ENCODE measurements around the gene PGA5. TPM values are rescaled to one million over a fixed set of nuclear protein-coding genes. Genes with fewer than 3 reads are reported as not detected.

The PGA5 gene
- total and polyA plus RNA-seq, 9 of the 15 experiments (the other 6 are each of a cell fraction or from before 2014, with no cell fraction given): not detected

- no peak for TF ChIP-seq PRDM10 (IDR thresholded peaks at IDR 0.05; ENCODE audit: partially characterized antibody)
- no peak for TF ChIP-seq E4F1 (CRISPR knock-in tag; IDR thresholded peaks at IDR 0.05; ENCODE audit: borderline replicate concordance)
- no peak for TF ChIP-seq GATAD2B (IDR thresholded peaks at IDR 0.05; ENCODE audit: borderline replicate concordance)
- no peak for TF ChIP-seq RFX7 (CRISPR knock-in tag; IDR thresholded peaks at IDR 0.05)
These were observed 23.8 kb downstream of the PGA5 start (continued) for GRCh38 chr11:61264795-61265194.

GRCh38 chr11:61265357-61265756, 24.4 kb downstream of the PGA5 start:
- intact Hi-C loops (cut with micrococcal nuclease): no loop called here
- no peak for DNase-seq (ENCODE audit: extremely low read depth in 1 of 4, low spot score in 3 of 4)
- ChIA-PET POLR2A (interaction anchor here (1.2 kb wide), 1 partner anchor 9 kb away, joined by 4 read pairs; no protein-coding TSS in a partner anchor), CTCF (ENCODE audit: low intra/inter-chr PET ratio) (no interaction called here)
- no TSS peak for BruUV-seq (replicated peaks)
- H3K36me3 ChIP-seq (ENCODE audit: control insufficient read depth, insufficient read depth, low read length): no peaks in the 10 kb centered on the region
- H2AFZ ChIP-seq (ENCODE audit: low read depth, low read length): no peak overlapping the region
- no peak overlapping the region for H3K4me2 ChIP-seq (ENCODE audit: insufficient read depth, low read length)
- H3K27ac ChIP-seq (ENCODE audit: extremely low read depth, low read depth, low read length): no peak overlapping the region
- no peak for FAIRE-seq
- no peaks in the 10 kb centered on the region for H3K79me2 ChIP-seq (ENCODE audit: control insufficient read depth, insufficient read depth, low read length)
- H3K9me1 ChIP-seq (ENCODE audit: control insufficient read depth, insufficient read depth, low read length): no peaks in the 10 kb centered on the region
- H3K4me1 ChIP-seq (replicated peaks in 1 of 2; ENCODE audit: control insufficient read depth in 2 of 2, insufficient read depth in 2 of 2, low read length in 2 of 2): peaks cover 15 to 30% of the 10 kb centered on the region in 2 experiments; a peak in 4 of 5 replicates
- H3K4me3 ChIP-seq: no peak overlapping the region
- no peak for ATAC-seq
- in situ Hi-C loops (cut with MboI): no loop called here
- H3K9ac ChIP-seq (ENCODE audit: insufficient read depth in 1 of 2, low read depth in 2 of 2, low read length in 2 of 2): no peak overlapping the region
- H3K9me3 ChIP-seq (replicated peaks; ENCODE audit: control insufficient read depth, insufficient read depth, low read depth, low read length): no peaks in the 10 kb centered on the region
- no peaks in the 10 kb centered on the region for H4K20me1 ChIP-seq (replicated peaks; ENCODE audit: control insufficient read depth, insufficient read depth, low read length)
- no peaks in the 10 kb centered on the region for H3K27me3 ChIP-seq (ENCODE audit: control insufficient read depth in 2 of 2, insufficient read depth in 2 of 2, low read length in 2 of 2)
- WGBS (ENCODE audit: insufficient coverage, low coverage, missing lambda C conversion rate): 65% methylated on average over 14 of the region's 14 CpGs
- no peak for TF ChIP-seq PYGO2 (tag; IDR thresholded peaks at IDR 0.05)
- no peak for TF ChIP-seq ZFPM2 (CRISPR knock-in tag; IDR thresholded peaks at IDR 0.05)
- TF ChIP-seq POLR2AphosphoS2 (IDR thresholded peaks at IDR 0.05; ENCODE audit: low read length): no peak
- TF ChIP-seq SMARCA4 (IDR thresholded peaks at IDR 0.05): no peak
- TF ChIP-seq MECOM (CRISPR knock-in tag; IDR thresholded peaks at IDR 0.05): no peak
- no peak for TF ChIP-seq NCOA1 (IDR thresholded peaks at IDR 0.05; ENCODE audit: low read depth)
- TF ChIP-seq TARDBP (IDR thresholded peaks at IDR 0.05): no peak
- TF ChIP-seq EP400 (IDR thresholded peaks at IDR 0.05): no peak
- no peak for TF ChIP-seq GTF3C2 (IDR thresholded peaks at IDR 0.05; ENCODE audit: borderline replicate concordance, extremely low read depth, insufficient read length)
- no peak for TF ChIP-seq PRPF4 (IDR thresholded peaks at IDR 0.05; ENCODE audit: insufficient read depth, low read depth, low read length, poor library complexity, severe bottlenecking)

Data from K562 (cell line).